ENCODE data around the gene NECTIN2. TPM values are rescaled to one million over a fixed set of nuclear protein-coding genes. Genes with fewer than 3 reads are reported as not detected.

NECTIN2 gene
- total and polyA plus RNA-seq, 12 donors, result 82.7 to 243 (median 129) TPM

DNA sequence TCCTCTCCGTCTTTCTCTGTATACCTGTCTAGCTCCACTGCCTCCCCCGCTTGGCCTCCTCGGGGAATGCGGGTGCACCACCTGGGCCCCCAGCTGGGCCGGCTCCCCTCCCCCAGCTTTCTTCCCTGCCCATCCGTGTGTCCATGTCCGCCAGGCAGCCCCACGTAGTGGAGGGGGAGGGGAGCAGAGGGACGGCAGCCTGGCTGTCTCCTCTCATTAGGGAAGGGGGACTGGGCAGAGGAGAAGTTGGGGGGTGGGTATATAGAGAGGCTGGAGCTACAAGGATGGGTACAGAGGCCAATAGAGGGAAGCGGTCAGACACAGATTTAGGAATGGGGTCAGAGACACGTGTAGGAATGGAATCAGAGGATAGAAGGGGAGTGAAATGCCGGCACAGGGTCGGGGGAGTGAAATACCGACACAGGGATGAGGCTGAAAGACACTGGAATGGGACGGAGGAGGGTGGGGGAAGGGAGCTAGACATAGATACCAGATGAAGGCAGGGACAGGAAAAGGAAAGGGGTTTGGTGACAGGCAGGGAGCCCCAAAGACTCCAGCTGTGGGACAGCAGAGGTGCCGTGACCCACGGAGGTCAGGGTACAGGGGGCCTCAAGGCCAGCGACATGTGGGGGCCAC lies 2.8 kb downstream of the NECTIN2 start:
- Histone ChIP-seq H3K36me3 (replicated peaks in 1 of 2) (no peaks in the 10 kb centered on the region), H3K4me1 (replicated peaks in 1 of 2) (peaks cover 38 to 46% of the 10 kb centered on the region in 2 donors), H3K27ac (peak overlapping the region; percentile 78 to 99 (median 98)), H3K9me3 (replicated peaks in 1 of 3) (no peaks in the 10 kb centered on the region), H3K4me3 (peak overlapping the region in 2 of 4 donors; percentile 74 to 94), H3K27me3 (no peaks in the 10 kb centered on the region)
- 13 to 19% (median 16%) methylated on average over 18 of the region's 18 CpGs for WGBS, 4 donors
- TF ChIP-seq, protein P1, sequence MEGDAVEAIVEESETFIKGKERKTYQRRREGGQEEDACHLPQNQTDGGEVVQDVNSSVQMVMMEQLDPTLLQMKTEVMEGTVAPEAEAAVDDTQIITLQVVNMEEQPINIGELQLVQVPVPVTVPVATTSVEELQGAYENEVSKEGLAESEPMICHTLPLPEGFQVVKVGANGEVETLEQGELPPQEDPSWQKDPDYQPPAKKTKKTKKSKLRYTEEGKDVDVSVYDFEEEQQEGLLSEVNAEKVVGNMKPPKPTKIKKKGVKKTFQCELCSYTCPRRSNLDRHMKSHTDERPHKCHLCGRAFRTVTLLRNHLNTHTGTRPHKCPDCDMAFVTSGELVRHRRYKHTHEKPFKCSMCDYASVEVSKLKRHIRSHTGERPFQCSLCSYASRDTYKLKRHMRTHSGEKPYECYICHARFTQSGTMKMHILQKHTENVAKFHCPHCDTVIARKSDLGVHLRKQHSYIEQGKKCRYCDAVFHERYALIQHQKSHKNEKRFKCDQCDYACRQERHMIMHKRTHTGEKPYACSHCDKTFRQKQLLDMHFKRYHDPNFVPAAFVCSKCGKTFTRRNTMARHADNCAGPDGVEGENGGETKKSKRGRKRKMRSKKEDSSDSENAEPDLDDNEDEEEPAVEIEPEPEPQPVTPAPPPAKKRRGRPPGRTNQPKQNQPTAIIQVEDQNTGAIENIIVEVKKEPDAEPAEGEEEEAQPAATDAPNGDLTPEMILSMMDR (IDR thresholded peaks at IDR 0.05), result no peak
- no peak for TF ChIP-seq POLR2A (IDR thresholded peaks at IDR 0.05)
- peak; percentile 51 to 74 (median 65) for DNase-seq
- intact Hi-C loops (cut with DNase I), result no loop called here

DNA sequence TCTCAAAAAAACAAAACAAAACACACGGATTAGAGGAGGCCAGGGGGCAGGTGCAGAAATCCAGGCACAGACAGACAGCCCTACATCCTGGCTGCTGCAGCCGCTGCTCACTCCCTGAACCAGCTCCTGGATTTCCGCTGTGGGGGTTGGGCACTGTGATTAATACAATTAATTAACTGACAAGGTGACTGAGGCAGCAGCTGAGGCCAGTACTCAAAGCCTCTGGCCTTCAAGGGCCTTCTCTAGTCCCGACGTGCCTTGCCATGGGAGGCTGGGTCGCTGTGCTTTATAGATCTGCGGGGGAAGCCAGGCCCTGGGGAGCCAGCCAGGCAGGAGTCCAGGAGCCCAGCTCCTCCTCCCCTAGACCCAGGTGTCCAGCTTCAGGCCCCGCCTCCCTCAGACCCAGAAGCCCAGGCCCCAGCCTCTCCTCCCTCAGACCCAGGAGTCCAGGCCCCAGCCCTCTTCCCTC lies 4.6 kb downstream of the NECTIN2 start:
- no peak overlapping the region for H3K4me3 ChIP-seq
- WGBS, 4 donors, result 30 to 49% (median 41%) methylated on average over 3 to 8 of the region's 8 CpGs
- DNase-seq, result peak in 6 of 7 donors; percentile 39 to 78 (median 64)
- H3K27me3 ChIP-seq, result no peaks in the 10 kb centered on the region
- intact Hi-C loops (cut with DNase I), result no loop called here
- H3K4me1 ChIP-seq (replicated peaks in 1 of 2), result peaks cover 34% of the 10 kb centered on the region in 2 donors
- peak overlapping the region in 4 of 5 donors; percentile 97 to 99 (median 98) for H3K27ac ChIP-seq
- no peaks in the 10 kb centered on the region for H3K36me3 ChIP-seq (replicated peaks in 1 of 2)
- TF ChIP-seq, protein P1 (IDR thresholded peaks at IDR 0.05), result no peak
- peak in 1 of 2 donors; percentile 43 for TF ChIP-seq POLR2A (IDR thresholded peaks at IDR 0.05)
- H3K9me3 ChIP-seq (replicated peaks in 1 of 3), result no peaks in the 10 kb centered on the region

DNA sequence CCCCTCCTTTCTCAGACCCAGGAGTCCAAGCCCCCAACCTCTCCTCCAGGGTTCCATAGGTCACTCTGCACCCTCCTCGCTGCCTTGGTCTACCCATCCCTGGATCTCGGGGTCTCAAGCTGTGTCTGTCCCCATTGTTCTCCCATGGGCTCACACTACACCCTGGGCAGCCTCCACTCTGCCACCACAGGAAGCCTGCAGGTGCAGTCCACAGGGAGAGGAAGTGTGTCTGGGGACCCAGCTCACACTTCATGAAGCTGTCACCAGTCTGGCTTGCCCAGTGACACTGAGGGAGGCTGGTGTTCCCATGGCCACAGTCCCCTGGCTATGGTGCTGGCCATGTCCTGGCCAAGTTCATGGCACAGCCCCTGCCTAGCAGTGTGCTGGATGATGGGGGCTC lies 5.3 kb downstream of the NECTIN2 start:
- DNase-seq, result no peak
- Histone ChIP-seq H3K4me3 (no peak overlapping the region), H3K4me1 (replicated peaks in 1 of 2) (peaks cover 34 to 40% of the 10 kb centered on the region in 2 donors), H3K36me3 (replicated peaks in 1 of 2) (no peaks in the 10 kb centered on the region), H3K27me3 (no peaks in the 10 kb centered on the region), H3K27ac (peak overlapping the region in 3 of 5 donors; percentile 19 to 98 (median 21)), H3K9me3 (replicated peaks in 1 of 3) (no peaks in the 10 kb centered on the region)
- intact Hi-C loops (cut with DNase I), result no loop called here
- TF ChIP-seq, protein P1 (IDR thresholded peaks at IDR 0.05), result no peak
- TF ChIP-seq POLR2A (IDR thresholded peaks at IDR 0.05), result no peak
- 60 to 78% (median 67%) methylated on average over 2 of the region's 2 CpGs for WGBS, 4 donors

DNA sequence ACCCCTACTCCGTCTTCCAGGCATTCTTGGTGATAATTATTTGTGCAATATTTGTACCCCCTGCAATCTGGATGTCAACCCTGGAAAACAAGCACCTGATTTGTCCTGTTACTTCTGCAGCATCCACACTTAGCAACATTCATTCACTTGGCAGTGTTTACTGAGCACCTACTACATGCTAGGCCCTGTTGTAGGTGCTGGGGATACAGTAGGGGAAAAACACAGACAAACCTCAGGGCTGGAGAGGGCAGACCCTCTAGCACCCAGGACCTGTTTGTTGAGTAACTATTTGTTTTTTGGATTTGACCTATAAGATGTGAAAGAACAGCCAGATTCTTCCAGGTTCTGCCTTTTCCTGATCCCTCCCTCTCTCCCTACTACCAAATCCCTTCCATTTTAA lies 9.5 kb downstream of the NECTIN2 start:
- H3K4me3 ChIP-seq, result no peak overlapping the region
- no peak for DNase-seq
- peaks cover 0 to 10% of the 10 kb centered on the region in 2 donors for H3K36me3 ChIP-seq (replicated peaks in 1 of 2)
- no peaks in the 10 kb centered on the region for H3K27me3 ChIP-seq
- TF ChIP-seq POLR2A (IDR thresholded peaks at IDR 0.05), result no peak
- TF ChIP-seq, protein P1 (IDR thresholded peaks at IDR 0.05), result no peak
- H3K9me3 ChIP-seq (replicated peaks in 1 of 3), result no peaks in the 10 kb centered on the region
- WGBS, 4 donors, result 79 to 93% (median 89%) methylated on average over 1 of the region's 1 CpG
- peaks cover 3 to 20% of the 10 kb centered on the region in 2 donors for H3K4me1 ChIP-seq (replicated peaks in 1 of 2)
- intact Hi-C loops (cut with DNase I), result no loop called here
- H3K27ac ChIP-seq, result peak overlapping the region in 1 of 5 donors; percentile 86
